Stimulated activated CD4-positive, alpha-beta T cell treated with anti-CD3 and anti-CD28 coated beads, Interleukin-4, amount 100 ng/mL, for 24 hours (primary cell): ENCODE results near the gene EYA2.
"Not testable (repeated sequence)": the region's sequence is repeated elsewhere in the genome, so short reads cannot be mapped to it uniquely, and the experiment has no call there.

Source experiments
- DNase-seq: peaks from one replicate; pipeline ENCODE4 v3.0.0-alpha.2; 2020

The EYA2 gene

DNA sequence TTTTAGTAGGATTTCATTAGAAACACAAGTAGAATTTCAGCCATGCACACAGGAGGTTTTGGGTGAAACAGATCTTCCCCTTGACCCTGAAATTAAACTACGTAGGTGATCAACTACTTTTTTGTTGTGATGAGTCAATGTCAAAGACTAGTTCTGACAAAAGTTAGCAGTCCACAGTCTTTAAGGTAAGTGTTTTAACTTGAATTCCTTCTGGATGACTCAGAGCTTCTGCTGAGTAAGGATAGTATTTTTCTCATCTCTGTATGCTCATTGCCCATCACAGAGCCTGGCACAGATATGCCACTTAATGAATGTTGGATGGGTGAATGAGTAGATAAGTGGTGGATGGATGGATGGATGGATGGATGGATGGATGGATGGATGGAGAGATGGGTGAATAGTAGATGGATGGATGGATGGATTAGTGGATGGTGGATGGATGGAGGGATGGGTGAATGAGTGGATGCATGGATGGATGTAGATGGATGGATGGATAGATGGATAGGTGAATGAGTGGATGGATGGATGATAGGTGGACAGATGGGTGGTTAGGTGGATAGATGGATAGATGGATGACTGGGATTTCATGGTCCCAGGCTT lies 296.5 kb downstream of the EYA2 start:
- no peak for DNase-seq

GRCh38 chr20:47191956-47192355 lies 297.3 kb downstream of the EYA2 start:
- DNase-seq: no peak

DNA sequence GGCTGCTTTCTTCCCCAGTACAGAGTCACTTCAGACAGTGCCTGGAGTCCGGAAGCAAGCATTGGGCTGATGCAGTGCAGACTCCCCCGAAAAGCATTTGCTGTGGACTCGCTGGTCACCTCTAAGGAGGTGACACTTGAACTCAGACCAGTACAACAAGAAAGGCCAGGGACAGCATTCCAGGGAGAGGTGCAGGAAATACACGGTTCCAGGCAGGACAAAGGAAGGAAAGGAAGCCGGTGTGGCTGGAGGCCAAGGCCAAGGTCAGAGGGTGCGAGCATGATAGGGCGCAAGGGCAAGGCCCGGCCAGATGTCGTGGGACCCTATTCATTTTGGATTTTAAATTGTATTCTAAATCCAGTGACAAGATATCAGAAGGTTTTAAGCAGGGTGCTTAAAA lies 300.9 kb downstream of the EYA2 start:
- DNase-seq: no peak

DNA sequence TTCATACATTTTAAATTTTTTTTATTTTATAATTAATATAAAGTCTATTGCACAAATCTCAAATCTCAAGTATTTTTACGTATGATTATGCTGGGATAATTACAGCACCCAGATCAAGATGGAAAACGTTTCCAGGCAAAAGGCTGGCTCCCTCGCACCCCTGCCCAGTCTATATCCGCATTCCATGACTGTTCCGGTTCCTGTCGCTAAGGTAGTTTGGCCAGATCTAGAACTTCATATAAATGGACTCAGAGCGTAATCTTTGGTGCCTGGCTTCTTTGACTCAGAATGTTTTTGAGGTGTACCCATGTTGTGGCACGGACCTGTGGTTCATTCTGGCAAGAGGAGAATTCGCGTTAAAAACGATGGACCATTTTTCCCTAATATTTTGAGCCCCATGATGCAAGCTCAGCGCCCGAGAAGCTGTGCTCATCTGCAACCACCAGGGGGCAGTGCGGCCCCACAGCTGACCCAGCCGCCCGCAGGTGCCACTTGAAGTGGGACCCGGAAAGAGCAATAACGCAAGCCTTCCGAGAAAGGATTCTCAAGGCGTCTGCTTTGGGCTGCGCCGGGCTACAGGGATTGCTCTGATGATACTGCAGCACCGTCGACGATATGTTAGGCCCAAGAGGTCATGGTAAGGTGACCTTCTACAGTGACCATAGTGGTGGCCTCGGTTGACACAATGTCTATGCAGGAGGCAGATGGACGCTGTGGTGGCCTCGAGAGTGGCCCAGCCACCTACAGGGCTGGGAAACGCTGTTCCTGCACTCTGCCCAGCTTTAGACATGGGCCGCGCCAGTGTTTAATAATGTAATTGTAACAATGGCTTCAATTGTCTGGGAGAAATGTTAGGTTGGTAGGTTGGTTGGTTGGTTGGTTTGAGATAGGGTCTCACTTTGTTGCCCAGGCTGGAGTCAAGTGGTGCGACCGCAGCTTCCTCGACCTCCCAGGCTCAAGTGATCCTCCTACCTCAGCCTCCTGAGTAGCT lies 301.7 kb downstream of the EYA2 start:
- peak; percentile 80 for DNase-seq

DNA sequence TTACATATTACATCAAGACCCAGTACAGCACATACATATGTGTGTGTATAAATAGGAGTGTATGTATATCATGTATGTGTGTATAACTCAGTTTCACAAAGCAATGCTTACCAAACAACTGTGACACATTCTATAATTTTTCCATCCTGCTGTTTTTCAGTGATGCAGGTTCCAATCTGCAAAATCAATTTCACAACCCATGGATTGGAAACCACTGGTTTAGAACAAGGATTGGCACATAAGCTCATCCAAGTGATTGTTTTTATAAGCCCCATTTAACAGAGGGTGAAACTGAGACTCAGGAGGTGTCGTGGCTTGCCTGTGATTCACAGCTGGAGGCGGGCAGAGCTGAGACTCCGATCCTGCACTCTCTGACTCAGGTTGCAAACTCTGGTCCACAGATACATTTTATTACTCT lies 303.6 kb downstream of the EYA2 start:
- DNase-seq: peak; percentile 63

GRCh38 chr20:47198996-47199552 lies 304.4 kb downstream of the EYA2 start:
- DNase-seq: no peak

- no peak for DNase-seq
Measured at GRCh38 chr20:47201074-47201730, 306.6 kb downstream of the EYA2 start.

GRCh38 chr20:47202733-47203667 lies 308.4 kb downstream of the EYA2 start:
- no peak for DNase-seq

DNA sequence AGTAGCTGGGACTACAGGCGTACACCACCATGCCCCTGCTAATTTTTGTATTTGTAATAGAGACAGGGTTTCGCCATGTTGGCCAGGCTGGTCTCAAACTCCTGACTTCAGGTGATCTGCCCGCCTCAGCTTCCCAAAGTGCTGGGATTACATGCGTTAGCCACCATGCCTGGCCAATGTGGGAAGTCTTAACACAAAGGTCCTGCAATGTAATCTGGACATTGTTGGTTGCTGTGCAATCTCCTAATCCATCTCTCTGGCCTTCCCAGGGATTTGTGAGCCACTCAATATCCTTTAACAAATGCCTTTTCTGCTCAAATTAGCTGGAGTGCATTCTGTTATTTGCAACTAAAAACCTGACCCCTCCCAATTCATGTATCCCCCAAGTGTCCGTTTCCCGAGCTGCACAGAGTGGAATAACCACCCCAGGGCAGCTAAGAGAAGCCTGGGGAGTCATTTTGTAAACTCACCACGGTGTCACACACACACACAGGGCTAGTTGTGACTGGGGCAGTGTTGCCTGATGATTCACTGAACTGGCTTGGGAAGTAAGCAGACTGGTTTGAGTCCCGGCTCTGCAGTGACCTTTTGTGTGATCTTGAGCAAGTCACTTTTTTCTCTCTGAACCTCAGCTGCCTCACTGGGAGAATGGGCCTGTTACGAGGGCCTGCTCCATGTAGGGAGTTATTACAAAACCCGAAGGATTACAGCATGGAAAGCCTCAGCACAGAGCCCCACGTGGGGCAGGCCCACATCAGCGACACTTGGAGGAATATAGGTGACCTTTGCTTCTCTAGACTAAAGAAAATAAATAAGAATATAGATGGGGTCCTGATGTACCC lies 309.6 kb downstream of the EYA2 start:
- no peak for DNase-seq

DNA sequence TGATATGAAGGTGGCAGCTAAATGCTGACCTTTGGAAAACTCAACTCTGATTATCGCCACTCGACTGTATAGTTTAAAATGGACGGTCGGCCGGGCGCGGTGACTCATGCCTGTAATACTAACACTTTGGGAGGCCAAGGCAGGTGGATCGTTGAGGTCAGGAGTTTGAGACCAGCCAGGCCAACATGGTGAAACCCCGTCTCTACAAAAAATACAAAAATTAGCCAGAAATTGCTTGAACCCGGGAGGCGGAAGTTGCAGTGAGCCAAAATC lies 310.1 kb downstream of the EYA2 start:
- not testable (repeated sequence) for DNase-seq

DNA sequence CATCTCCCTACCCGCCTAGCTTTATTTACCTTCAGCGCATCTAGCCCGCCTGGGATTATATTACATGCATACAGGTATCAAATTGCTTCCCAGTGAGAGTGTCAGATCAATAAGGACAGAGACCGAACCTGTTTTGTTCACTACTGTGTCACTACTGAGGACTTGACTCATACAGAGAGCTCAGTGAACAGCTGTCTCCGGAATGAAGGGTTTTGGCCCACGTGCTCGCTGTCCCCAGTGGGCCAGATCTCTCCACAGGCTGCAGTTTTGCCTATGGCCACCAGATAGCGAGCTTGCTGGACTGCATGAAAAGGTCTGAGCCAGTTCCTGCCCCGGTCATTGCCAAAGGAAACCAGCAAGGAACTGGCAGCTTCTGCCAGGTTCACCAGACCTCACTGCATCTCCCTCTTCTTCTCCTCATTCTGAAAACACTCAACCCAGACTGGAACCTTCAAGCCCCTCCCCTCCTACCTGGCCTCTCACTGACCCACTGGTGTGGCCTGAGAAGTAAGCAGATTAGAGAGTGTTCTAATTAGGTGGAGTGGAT lies 311.0 kb downstream of the EYA2 start:
- no peak for DNase-seq

- DNase-seq: not testable (repeated sequence)
Measured at GRCh38 chr20:47206552-47206951, 311.9 kb downstream of the EYA2 start.

GRCh38 chr20:47206962-47207641 lies 312.5 kb downstream of the EYA2 start:
- no peak for DNase-seq

- DNase-seq: no peak
Measured at GRCh38 chr20:47208534-47209174, 314.0 kb downstream of the EYA2 start.

DNA sequence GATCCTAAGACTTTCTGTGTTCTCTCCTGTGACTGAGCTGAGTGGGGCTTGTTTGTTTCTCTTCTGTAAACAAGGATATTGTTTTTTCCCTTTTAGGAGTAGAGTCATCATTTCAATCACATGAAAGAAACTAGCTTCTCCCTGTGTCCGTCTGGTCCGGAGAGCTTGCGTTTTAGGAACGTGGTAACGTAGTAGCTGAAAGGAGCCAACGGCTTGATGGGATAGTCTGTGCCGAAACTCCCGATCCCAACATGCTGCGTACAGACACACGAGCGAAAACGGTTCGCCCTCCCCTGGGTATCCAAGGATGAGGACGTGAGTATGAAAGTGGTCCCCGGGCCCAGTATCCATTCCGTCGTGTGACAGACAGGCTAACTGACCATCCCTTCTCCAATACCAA lies 315.3 kb downstream of the EYA2 start:
- DNase-seq: no peak

- DNase-seq: no peak
Measured at GRCh38 chr20:47210470-47210869, 315.8 kb downstream of the EYA2 start.

DNA sequence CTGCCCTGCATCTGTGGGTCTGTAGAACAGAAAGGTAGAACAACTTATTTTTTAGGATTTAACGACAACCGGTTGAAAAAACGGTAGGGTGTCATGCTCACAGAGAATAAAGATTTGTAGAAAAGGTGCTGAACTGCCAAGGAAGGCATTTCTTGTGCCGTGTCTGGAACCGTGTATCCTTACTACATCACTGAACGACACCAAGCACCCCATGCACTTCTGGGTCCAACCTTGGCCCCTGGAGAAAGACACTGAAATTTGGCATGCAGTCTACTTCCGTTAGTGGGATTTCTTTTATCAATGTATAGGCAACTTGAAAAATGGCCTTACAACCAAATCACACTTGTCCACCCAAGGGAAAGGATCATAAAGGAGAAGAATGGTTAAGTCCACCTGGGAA lies 316.4 kb downstream of the EYA2 start:
- no peak for DNase-seq

GRCh38 chr20:47212606-47213207 lies 318.1 kb downstream of the EYA2 start:
- DNase-seq: no peak

GRCh38 chr20:47213966-47214365 lies 319.3 kb downstream of the EYA2 start:
- DNase-seq: no peak
